ENCODE data around the gene CLPTM1L.

DNA sequence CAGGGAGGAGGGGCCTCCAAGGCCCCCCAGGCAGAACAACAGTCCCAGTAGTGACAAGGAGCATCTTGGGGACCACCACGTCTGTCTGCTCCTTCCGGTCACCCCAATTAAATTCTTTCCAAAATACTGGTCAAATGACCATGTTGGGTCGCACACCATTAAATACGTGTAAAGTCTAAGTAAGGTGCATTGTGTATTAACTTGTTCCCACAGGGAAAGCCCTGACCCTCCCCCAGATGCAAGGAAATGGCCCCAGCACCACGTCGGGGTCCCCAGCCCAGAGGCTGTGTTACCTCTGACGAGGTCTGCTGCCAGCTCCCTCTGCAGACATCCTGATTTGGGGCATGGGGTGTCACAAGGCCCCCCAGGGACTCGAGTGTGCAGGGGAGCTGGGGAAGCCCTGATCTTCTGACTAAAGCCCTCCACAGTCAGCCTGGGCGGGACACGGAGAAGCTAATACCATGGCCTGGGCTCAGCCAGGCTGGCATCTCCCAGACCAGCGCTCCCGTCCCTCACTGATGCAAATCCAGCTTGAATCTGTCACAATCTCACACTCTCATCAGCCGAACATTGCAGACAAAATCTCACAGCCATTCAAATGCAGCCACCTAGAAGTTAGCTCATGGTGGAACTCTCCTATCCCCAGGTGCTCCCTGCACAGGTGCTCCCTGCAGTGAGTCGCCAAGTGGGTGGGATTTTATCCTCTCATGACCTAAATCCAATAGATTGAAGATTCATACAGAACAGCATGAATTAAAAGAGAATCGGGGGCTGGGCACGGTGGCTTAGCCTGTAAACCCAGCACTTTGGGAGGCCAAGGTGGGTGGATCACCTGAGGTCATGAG lies 63.6 kb downstream of the CLPTM1L start:
- TF ChIP-seq CTCF (conservative IDR thresholded peaks at IDR 0.05; ENCODE audit: low read length) (no peak), EZH2phosphoT487 (IDR thresholded peaks at IDR 0.05; ENCODE audit: borderline replicate concordance) (no peak)

All from Loucy (cell line).